CMK (cell line): ENCODE measurements around the gene TLL1.

Experiments
- DNase-seq: peaks from one replicate; pipeline ENCODE4 v3.0.0-alpha.2; 2010; ENCODE audit warnings: low read depth

The TLL1 gene

GRCh38 chr4:165872461-165873297 lies at the start of gene TLL1:
TSS of gene TLL1 (plus strand) at chr4:165873237. CDS start at chr4:165873905, 668 bp downstream.
- no peak for DNase-seq

DNA sequence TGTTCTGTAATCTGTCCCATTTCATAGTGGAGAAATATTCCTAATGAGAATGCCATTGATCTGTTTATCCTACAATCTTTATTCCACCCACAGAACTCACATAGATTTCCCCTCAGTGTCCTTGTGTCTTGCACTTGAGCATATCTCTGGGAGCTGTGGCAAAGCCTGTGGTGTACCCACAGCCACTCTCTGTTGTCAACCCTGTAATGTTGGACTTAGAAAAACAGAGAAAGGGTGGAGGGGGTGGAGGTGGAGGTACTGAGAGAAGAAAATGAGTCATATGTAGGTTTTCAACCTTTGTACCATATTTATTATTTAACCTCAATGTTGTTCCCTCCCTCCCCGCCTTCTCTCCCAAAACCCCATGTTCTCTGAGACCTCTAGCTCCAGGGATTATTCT lies 46.9 kb upstream of the TLL1 start:
- DNase-seq: no peak

- no peak for DNase-seq
These were observed 46.0 kb upstream of the TLL1 start for GRCh38 chr4:165827018-165827417.

DNA sequence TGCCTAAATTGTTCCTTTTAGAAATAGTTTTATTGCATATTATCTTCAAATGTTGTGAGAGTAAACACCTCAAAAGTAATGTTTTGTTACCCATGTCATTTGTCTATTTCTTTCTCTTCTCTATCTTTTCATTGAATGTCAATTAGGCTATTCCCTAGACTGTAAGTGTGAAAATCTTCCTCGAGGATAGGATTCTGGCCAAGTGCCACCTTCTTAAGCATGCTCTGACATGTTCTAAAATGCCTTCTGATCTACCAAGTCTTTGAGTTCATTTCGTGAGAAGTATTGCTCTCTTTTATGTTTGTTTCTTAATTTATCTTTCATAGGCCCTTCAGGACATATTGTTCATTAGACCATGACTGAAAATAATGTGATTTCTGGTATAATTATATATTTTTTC lies 44.1 kb upstream of the TLL1 start:
- DNase-seq: no peak

GRCh38 chr4:165834116-165834515 lies 38.9 kb upstream of the TLL1 start:
- DNase-seq: no peak

DNA sequence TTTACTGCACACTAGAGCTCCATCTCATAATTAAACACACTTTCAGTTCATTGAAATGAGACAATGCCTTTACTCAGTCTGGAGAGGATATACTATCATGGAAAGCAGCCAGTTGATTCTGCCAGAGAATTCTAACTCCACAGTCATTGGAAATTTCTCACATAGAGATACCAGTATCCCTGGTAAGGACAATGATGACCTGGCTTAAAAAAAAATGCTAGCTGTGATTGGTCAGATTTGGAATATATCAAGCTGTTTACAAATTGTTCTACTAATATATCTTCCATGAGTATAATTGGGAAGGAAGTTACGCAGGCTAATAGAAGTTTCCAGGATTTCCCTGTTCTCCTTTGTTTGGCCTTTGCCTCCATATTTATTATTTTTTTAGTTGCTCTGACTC lies 34.5 kb upstream of the TLL1 start:
- DNase-seq: no peak

DNA sequence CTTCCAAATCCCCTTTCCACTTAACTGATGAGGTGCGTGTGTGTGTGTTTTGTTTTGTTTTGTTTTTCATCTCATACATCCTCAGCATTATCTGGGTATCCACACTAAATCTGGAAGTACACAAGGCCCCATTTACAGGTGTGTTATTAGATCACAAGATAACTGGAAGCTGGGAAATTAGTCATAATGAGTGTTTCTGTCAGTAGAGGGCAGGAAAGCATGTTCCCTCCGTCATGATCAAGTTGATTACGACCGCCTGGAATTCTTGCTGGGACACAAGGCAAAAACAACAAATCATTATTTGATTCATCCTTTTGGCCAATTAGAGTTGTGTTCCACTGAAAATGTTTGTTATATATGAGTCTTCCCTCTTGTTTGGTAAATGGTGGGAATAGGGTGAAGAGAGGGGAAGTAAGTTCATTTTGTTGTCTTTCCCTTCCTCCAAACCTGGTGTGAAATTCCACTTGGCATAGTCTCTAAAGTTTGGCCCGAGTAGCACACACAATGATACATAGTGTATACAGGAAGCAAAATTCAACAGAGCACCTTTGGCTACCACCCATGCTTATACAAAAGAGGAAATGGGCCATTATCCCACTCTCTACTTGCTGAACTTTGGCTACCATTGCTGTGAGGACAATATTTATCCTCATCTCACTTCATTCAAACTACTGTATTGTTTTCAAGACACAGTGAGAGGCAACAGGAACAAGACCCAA lies 33.3 kb upstream of the TLL1 start:
- no peak for DNase-seq

DNA sequence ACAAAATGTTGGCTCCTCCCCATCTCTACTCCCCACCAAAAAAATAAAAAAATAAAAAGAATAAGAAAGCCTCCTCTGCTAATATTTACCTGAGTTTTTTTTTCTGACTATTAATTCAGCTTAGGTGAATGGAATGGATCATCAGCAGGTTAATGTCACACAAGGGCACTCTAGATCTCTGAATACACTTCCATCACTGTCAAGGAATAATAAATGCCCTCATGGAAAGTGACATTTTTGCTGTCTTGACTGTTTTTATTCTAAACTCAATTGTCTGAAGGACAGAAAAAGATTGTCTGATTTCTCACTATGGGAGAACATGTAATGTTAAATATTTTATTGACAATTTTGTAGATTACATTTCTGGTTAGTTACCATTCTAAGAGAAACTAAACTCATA lies 30.4 kb upstream of the TLL1 start:
- DNase-seq: no peak

DNA sequence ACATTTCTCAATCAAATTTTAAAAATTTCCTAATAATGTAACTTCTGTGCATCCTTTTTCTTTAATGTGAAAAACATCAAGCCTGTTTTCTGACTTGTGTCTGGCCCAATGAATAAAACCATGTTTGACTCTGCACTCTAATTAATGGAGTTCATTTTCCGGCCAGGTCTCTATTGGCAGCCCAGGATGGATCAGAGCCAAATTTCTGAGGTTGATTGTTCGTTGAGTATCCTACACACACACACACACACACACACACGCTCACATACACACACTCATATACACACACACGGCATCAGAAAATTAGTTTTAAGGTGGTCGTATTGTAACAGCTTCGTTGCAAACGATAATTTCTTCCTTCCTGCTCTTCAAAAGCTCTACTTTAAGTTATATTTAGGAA lies 28.9 kb upstream of the TLL1 start:
- no peak for DNase-seq

DNA sequence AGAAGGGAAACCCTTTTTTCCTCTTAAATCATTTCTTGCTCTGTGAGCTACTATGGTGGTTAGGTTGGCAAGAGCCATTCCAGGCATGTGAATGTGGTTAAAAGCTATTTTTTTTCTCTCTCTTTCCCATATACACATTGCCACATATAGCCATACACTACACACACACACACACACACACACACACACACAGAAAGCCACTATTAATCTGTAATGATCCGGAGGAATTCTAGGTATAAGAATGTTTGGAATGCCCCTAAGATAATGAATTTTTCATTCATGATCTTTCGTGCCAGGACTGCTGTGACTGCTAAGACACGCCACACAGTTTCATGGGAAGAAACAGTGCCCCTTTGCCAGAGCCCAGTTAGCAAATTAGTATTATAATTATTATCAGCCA lies 21.8 kb upstream of the TLL1 start:
- no peak for DNase-seq

GRCh38 chr4:165855191-165855590 lies 17.8 kb upstream of the TLL1 start:
- no peak for DNase-seq

DNA sequence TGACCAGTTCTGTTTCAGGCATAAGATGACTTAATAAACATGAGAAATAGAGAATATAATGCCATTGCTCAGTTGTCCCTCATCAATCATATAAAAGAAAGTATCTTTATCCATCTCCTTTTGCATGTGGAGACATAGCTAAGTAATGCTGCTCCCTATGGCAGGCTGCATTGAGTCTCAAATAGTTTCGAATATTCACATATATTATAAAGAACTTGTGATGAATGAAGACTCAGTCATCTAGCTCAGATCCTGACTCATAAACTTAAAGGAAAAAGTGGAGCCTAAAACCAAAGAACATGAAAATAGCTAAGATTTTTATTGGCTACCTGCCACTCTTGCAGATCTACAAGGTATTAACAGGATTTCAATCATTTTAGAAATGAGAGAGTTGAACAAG lies 11.7 kb upstream of the TLL1 start:
- no peak for DNase-seq

DNA sequence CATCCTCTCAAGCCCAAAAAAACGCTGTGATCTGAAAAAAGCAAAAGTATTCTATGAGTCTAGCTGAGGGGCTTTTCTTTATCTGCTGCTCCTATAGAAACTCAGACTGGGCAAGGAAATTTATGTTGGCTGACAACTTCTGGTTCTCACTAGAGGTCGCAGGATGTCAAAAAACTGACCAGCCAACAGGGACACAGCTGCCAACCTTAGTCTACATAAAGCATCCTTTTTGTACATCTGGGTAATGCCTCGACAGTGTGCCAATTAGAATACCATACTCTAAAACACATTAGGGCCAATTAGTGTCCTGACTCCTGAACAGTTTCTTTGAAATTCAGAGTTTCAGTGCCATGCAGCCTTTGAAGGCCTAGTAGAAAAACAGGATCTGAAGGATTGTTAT lies 8.8 kb upstream of the TLL1 start:
- no peak for DNase-seq

DNA sequence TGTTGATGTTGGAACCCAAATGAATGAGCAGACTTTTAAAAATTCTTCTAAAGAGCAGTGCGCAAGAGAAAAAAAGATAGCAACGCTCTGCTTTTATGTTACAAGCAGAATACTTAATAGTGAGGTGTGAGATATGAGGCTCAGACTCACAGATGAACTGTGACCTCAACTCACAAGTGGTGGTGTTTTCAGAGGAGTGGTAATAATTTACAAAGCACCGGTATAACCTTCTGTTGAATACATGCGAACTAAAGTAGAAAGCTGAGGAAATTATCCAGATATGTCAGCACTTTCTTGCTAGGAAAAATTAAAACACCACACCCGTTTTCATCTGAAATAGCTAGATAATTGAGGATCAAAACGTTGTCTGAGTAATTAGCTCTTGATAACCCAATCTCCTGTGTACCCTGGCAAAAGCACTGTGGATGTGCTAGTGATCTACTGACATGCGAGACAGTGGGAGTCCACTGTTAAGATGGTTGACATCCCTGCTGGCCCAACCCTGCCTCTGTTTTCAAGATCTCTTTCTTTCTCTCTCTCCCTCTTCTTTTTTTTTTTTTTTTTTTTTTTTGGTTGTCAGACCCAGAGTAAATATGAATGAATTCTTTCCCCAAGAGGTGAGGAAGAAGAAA lies 6.9 kb upstream of the TLL1 start:
- no peak for DNase-seq

GRCh38 chr4:165867961-165868360 lies 5.1 kb upstream of the TLL1 start:
- no peak for DNase-seq

- no peak for DNase-seq
These were observed 448 bp downstream of the TLL1 start for GRCh38 chr4:165873298-165874071.

DNA sequence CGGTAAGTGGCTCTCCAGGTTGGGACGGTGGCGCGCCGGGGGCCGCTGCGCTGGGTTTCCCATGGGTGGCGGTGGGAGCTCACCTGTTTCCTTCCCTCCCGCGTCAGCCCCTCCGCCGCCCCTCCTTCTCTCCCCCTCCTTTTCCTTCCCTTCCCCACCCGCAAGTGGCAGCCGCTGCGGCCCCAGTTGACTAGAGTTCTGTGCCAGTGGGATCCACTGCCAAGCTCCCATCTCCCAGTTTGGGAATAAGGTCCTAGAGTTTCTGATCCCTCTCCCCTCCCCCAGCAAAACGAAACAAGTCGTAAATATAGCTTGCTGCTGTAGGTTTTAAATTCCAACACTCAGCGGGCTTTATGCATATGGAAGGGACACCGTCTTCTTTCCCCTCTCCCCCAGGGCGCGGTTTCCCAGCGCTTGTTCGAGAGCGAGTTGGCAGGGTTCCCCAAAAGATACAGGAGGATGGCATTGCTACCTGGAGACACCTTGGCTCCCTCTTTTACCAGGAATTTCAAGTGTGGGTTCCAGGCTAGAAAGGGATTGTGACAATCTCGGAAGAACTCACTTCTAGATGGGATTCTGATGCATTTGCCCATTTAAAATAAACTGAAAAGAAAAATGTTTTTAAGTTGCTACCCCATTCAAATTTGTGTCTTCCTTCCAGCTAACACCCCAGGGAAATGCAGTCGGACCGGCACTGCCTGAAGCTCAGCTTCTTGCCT lies 1.2 kb downstream of the TLL1 start:
- DNase-seq: no peak

- no peak for DNase-seq
These were observed 1.8 kb downstream of the TLL1 start for GRCh38 chr4:165874791-165875371.

DNA sequence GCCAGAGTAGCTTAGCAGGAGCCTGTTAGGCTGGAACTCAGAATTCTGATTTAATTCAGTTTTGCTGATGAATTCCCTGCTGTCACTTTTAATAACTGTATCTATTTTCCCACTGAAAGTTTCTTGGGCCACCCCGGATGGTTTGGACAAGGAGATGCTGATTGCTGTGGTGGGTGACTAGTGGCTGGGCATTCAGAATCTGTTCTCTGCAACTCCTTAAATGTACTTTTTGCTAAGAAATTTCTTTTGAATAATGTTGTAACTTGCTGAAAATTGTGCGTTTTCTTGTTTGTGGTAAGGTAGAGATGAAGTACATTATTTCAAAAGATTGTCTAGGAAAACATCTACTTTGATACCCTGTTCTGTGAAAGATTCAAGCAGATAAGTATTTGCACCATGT lies 2.4 kb downstream of the TLL1 start:
- no peak for DNase-seq

GRCh38 chr4:165877286-165877685 lies 4.2 kb downstream of the TLL1 start:
- no peak for DNase-seq

DNA sequence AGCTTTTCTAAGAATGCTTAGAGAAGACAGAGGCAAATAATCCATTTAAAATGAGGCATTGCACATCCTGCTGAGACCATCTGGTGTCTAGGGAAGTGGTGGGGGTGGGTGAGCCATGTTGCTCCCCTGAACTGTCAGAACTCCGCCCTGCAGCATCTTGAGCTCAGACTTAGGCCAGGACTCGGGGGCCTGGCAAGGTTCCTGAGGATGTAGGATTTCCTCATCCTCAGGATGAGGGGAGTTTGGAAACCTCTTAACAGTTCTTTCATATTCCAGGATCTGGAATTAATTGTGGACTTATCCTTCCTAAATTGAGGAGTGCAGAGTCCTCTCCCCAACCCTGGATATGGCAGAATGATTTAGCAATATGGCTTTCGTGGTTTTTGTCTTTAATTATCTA lies 6.6 kb downstream of the TLL1 start:
- no peak for DNase-seq
